Sigmoid colon (tissue), 7 donors: Measurements from ENCODE around the gene GCNT1. TPM values are rescaled to one million over a fixed set of nuclear protein-coding genes. Genes with fewer than 3 reads are reported as not detected.

Experiments used
- DNase-seq: peaks from one replicate; pipeline ENCODE4 v3.0.0-alpha.2; 2019
- H3K27ac ChIP-seq, 4 donors: fragments of 200-600 bp; sonication (generic); one replicate each; pipeline ENCODE4 v1.5.1; 2016 to 2019; ENCODE audit warnings: mild to moderate bottlenecking in 1 of 4
- H3K27me3 ChIP-seq, 3 donors: fragments of 200-600 bp; sonication (generic); one replicate each; pipeline ENCODE4 v1.5.1; 2019; ENCODE audit warnings: mild to moderate bottlenecking in 1 of 3
- H3K36me3 ChIP-seq, 4 donors: fragments of 200-600 bp; sonication (generic); one replicate each; pipeline ENCODE4 v1.5.1; 2016 to 2019
- H3K4me1 ChIP-seq, 4 donors: fragments of 200-600 bp; sonication (generic); one replicate each; pipeline ENCODE4 v1.5.1; 2017 to 2019
- H3K4me3 ChIP-seq, 4 donors: fragments of 200-600 bp; sonication (generic); one replicate each; pipeline ENCODE4 v1.5.1; 2017 to 2019; ENCODE audit warnings: mild to moderate bottlenecking in 2 of 4, moderate library complexity in 1 of 4
- H3K9me3 ChIP-seq, 4 donors: fragments of 200-600 bp in 3 of 4; sonication (generic) in 3 of 4; one replicate each; pipeline versions ENCODE4 v1.5.1 to v1.6.1; 2013 to 2019
- CTCF ChIP-seq, 4 experiments: fragments of 450-650 bp in 3 of 4; fragments of 200-600 bp in 1 of 4; IDR thresholded peaks; one replicate each; pipeline ENCODE4 v1.5.1; 2016 to 2019; ENCODE audit warnings: antibody characterized with exemption in 4 of 4, mild to moderate bottlenecking in 3 of 4, moderate library complexity in 2 of 4
- EP300 ChIP-seq, 4 donors: sonication (generic); formaldehyde crosslinking; IDR thresholded peaks; one replicate each; pipeline ENCODE4 v1.6.1; 2017; ENCODE audit warnings: antibody characterized with exemption in 4 of 4
- POLR2A ChIP-seq, 2 donors: fragments of 450-650 bp; IDR thresholded peaks; one replicate each; pipeline ENCODE4 v1.6.1; 2016; ENCODE audit warnings: antibody characterized with exemption in 2 of 2, mild to moderate bottlenecking in 2 of 2, moderate library complexity in 2 of 2
- POLR2AphosphoS5 ChIP-seq, 4 donors: sonication (generic); formaldehyde crosslinking; IDR thresholded peaks; one replicate each; pipeline ENCODE4 v1.6.1; 2017; ENCODE audit warnings: antibody characterized with exemption in 4 of 4
- WGBS, 2 donors: extraction: QIAGEN DNeasy Blood & Tissue Kit; methylation state at CpG; one replicate each; pipeline ENCODE4 v1.1.7; 2013; 5-methylcytosine and 5-hydroxymethylcytosine counted together
- intact Hi-C: fragments of 100-400 bp; cut with DNase I; formaldehyde crosslinking; loops from one replicate; pipeline ENCODE4 v1.15.1; 2023
- polyA plus RNA-seq, 3 donors: library from polyadenylated mRNA; stranded (reverse); fragments of 200-250 nt; gene quantifications; one replicate each; pipeline ENCODE4 v1.2.3, GENCODE V29; 2013
- total RNA-seq, 4 donors: library from RNA; depleted of rRNA; stranded (reverse); fragments of >200 nt; gene quantifications; one replicate each; pipeline ENCODE4 v1.1.0, GENCODE V29; 2016
- donor health status: healthy with polysubstance abuse.
- donor health status: Bipolar disorder and iron deficiency.
- donor health status: healthy.

Gene GCNT1
- total and polyA plus RNA-seq, 7 donors = 2.1 to 10.0 (median 5.8) TPM

GRCh38 chr9:76423216-76424177 lies 35.5 kb upstream of the GCNT1 start:
- no peak overlapping the region for H3K27ac ChIP-seq
- intact Hi-C loops = no loop called here
- H3K36me3 ChIP-seq = no peaks in the 10 kb centered on the region
- 46 to 73% methylated on average over 2 of the region's 2 CpGs for WGBS, 2 donors
- H3K9me3 ChIP-seq = no peaks in the 10 kb centered on the region
- TF ChIP-seq POLR2AphosphoS5 (IDR thresholded peaks at IDR 0.05) = no peak
- no peak for TF ChIP-seq CTCF (IDR thresholded peaks at IDR 0.05)
- no peak for TF ChIP-seq EP300 (IDR thresholded peaks at IDR 0.05)
- no peak for TF ChIP-seq POLR2A (IDR thresholded peaks at IDR 0.05)
- no peaks in the 10 kb centered on the region for H3K27me3 ChIP-seq
- H3K4me3 ChIP-seq = no peak overlapping the region
- no peaks in the 10 kb centered on the region for H3K4me1 ChIP-seq
- DNase-seq = no peak

GRCh38 chr9:76424491-76424890 lies 34.5 kb upstream of the GCNT1 start:
- DNase-seq = no peak
- no peaks in the 10 kb centered on the region for H3K9me3 ChIP-seq
- no peaks in the 10 kb centered on the region for H3K27me3 ChIP-seq
- H3K4me3 ChIP-seq = no peak overlapping the region
- no peak for TF ChIP-seq POLR2A (IDR thresholded peaks at IDR 0.05)
- TF ChIP-seq POLR2AphosphoS5 (IDR thresholded peaks at IDR 0.05) = no peak
- TF ChIP-seq CTCF (IDR thresholded peaks at IDR 0.05) = no peak
- no peak for TF ChIP-seq EP300 (IDR thresholded peaks at IDR 0.05)
- H3K4me1 ChIP-seq = no peaks in the 10 kb centered on the region
- 85 to 87% methylated on average over 4 of the region's 4 CpGs for WGBS, 2 donors
- no peaks in the 10 kb centered on the region for H3K36me3 ChIP-seq
- intact Hi-C loops = no loop called here
- H3K27ac ChIP-seq = no peak overlapping the region

GRCh38 chr9:76425677-76426453 lies 33.1 kb upstream of the GCNT1 start:
- Histone ChIP-seq H3K4me1 (no peaks in the 10 kb centered on the region), H3K4me3 (no peak overlapping the region), H3K9me3 (no peaks in the 10 kb centered on the region), H3K27ac (no peak overlapping the region), H3K27me3 (no peaks in the 10 kb centered on the region), H3K36me3 (no peaks in the 10 kb centered on the region)
- no peak for TF ChIP-seq EP300 (IDR thresholded peaks at IDR 0.05)
- no peak for TF ChIP-seq CTCF (IDR thresholded peaks at IDR 0.05)
- no peak for TF ChIP-seq POLR2AphosphoS5 (IDR thresholded peaks at IDR 0.05)
- no peak for TF ChIP-seq POLR2A (IDR thresholded peaks at IDR 0.05)
- no peak for DNase-seq
- intact Hi-C loops = no loop called here
- 94 to 96% methylated on average over 8 of the region's 8 CpGs for WGBS, 2 donors

- no peak for DNase-seq
- TF ChIP-seq EP300 (IDR thresholded peaks at IDR 0.05) (no peak), POLR2A (IDR thresholded peaks at IDR 0.05) (no peak)
- 89 to 93% methylated on average over 7 of the region's 7 CpGs for WGBS, 2 donors
- Histone ChIP-seq H3K36me3 (no peaks in the 10 kb centered on the region), H3K27me3 (no peaks in the 10 kb centered on the region), H3K4me3 (no peak overlapping the region), H3K27ac (no peak overlapping the region), H3K4me1 (no peaks in the 10 kb centered on the region), H3K9me3 (no peaks in the 10 kb centered on the region)
- intact Hi-C loops = no loop called here
These were observed 32.1 kb upstream of the GCNT1 start for GRCh38 chr9:76426807-76427419.

- Histone ChIP-seq H3K36me3 (no peaks in the 10 kb centered on the region), H3K4me3 (no peak overlapping the region), H3K27me3 (no peaks in the 10 kb centered on the region), H3K4me1 (no peaks in the 10 kb centered on the region), H3K27ac (no peak overlapping the region), H3K9me3 (no peaks in the 10 kb centered on the region)
- TF ChIP-seq EP300 (IDR thresholded peaks at IDR 0.05) (no peak), POLR2AphosphoS5 (IDR thresholded peaks at IDR 0.05) (no peak), POLR2A (IDR thresholded peaks at IDR 0.05) (no peak), CTCF (IDR thresholded peaks at IDR 0.05) (no peak)
- no peak for DNase-seq
- intact Hi-C loops = no loop called here
- 91 to 92% methylated on average over 8 of the region's 8 CpGs for WGBS, 2 donors
These were observed 27.4 kb upstream of the GCNT1 start for GRCh38 chr9:76431601-76432000.
